ENCODE results near the gene KLHL42. TPM values are rescaled to one million over a fixed set of nuclear protein-coding genes. Genes with fewer than 3 reads are reported as not detected.

Gene KLHL42
- total RNA-seq, 1 experiment from 2014 or later = 21.5 TPM

GRCh38 chr12:27818401-27818918, 38.4 kb downstream of the KLHL42 start:
- Histone ChIP-seq H3K9me2 (ENCODE audit: insufficient read depth) (no peaks in the 10 kb centered on the region), H4K20me1 (ENCODE audit: insufficient read depth) (no peaks in the 10 kb centered on the region), H3K79me2 (ENCODE audit: insufficient read depth, low read length) (no peaks in the 10 kb centered on the region), H3K9ac (ENCODE audit: low read length) (no peak overlapping the region), H3K27me3 (ENCODE audit: insufficient read depth, low read length) (no peaks in the 10 kb centered on the region), H3K4me3 (replicated peaks in 1 of 2; ENCODE audit: low read depth in 1 of 2, low read length in 2 of 2) (no peak overlapping the region), H2AFZ (ENCODE audit: low read depth, low read length, poor library complexity, severe bottlenecking) (no peak overlapping the region), H3K4me1 (ENCODE audit: control insufficient read depth in 1 of 2, insufficient read depth in 2 of 2, low read length in 2 of 2) (peaks cover 0 to 16% of the 10 kb centered on the region in 2 experiments; a peak in 2 of 4 replicates), H3K27ac (ENCODE audit: low read depth, low read length) (no peak overlapping the region), H3K4me2 (ENCODE audit: low read length) (no peak overlapping the region), H3K36me3 (ENCODE audit: control insufficient read depth in 1 of 2, insufficient read depth in 2 of 2, low read length in 2 of 2) (no peaks in the 10 kb centered on the region), H3K9me3 (ENCODE audit: control insufficient read depth in 1 of 2, insufficient read depth in 1 of 2, low read depth in 1 of 2, low read length in 2 of 2) (no peaks in the 10 kb centered on the region)
- RAD21 ChIA-PET (ENCODE audit: low non-redundant PET in 1 of 2, low total read pairs in 2 of 2, uncharacterized antibody in 2 of 2, unreplicated experiment in 2 of 2) = no interaction called here
- intact Hi-C loops (cut with micrococcal nuclease) = no loop called here
- CTCF ChIA-PET = no interaction called here
- ATAC-seq = no peak
- no TSS peak for BruUV-seq (replicated peaks)
- DNase-seq (ENCODE audit: low read depth, low spot score) = no peak
- no peak for TF ChIP-seq CEBPB (IDR thresholded peaks at IDR 0.05; ENCODE audit: low read depth)
- TF ChIP-seq SIN3A (IDR thresholded peaks at IDR 0.05; ENCODE audit: low read depth) = no peak
- POLR2A ChIA-PET = no interaction called here

DNA sequence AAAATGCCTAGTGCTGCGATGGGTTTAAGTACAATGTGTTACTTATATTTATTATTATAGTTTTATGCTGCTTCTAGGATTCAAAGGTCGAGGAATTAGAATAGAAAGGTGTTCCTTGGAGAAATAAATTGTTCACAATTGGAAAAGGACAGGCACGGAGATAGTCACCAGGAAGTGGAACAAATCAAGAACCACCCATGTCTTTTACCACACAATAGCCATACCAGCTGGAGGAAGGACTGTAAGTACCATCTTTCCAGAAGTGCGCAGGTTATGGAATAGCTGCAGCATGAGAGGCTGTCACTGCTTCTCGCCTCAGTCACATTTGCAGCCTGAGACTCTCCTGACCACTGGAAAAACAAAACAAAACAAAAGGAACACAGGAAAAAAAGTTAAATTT, 40.5 kb downstream of the KLHL42 start:
- no TSS peak for BruUV-seq (replicated peaks)
- H3K9me3 ChIP-seq (ENCODE audit: control insufficient read depth in 1 of 2, insufficient read depth in 1 of 2, low read depth in 1 of 2, low read length in 2 of 2) = no peaks in the 10 kb centered on the region
- H3K9ac ChIP-seq (ENCODE audit: low read length) = no peak overlapping the region
- DNase-seq (ENCODE audit: low read depth, low spot score) (no peak), ATAC-seq (no peak)
- intact Hi-C loops (cut with micrococcal nuclease) = loop anchor here (10.0 kb wide), 1 partner anchor 354 kb away; no protein-coding TSS in a partner anchor
- CTCF ChIA-PET = interaction anchor here (1.3 to 3.0 kb wide), 7 partner anchors 9 to 88 kb away, joined by 4 to 25 read pairs (median 6); partner anchors contain the start of genes KLHL42 and MANSC4
- H3K27ac ChIP-seq (ENCODE audit: low read depth, low read length) = no peak overlapping the region
- no peaks in the 10 kb centered on the region for H3K36me3 ChIP-seq (ENCODE audit: control insufficient read depth in 1 of 2, insufficient read depth in 2 of 2, low read length in 2 of 2)
- POLR2A ChIA-PET = no interaction called here
- H4K20me1 ChIP-seq (ENCODE audit: insufficient read depth) = no peaks in the 10 kb centered on the region
- no peak for TF ChIP-seq SRF (IDR thresholded peaks at IDR 0.05; ENCODE audit: low read depth)
- no peak for TF ChIP-seq SIN3A (IDR thresholded peaks at IDR 0.05; ENCODE audit: low read depth)
- TF ChIP-seq MAX (IDR thresholded peaks at IDR 0.05) = no peak
- TF ChIP-seq POLR2A (IDR thresholded peaks at IDR 0.05; ENCODE audit: borderline replicate concordance, extremely low read depth, insufficient read depth, insufficient read length) = no peak
- TF ChIP-seq CBX3 (IDR thresholded peaks at IDR 0.05; ENCODE audit: low read depth) = no peak
- TF ChIP-seq, protein P1, sequence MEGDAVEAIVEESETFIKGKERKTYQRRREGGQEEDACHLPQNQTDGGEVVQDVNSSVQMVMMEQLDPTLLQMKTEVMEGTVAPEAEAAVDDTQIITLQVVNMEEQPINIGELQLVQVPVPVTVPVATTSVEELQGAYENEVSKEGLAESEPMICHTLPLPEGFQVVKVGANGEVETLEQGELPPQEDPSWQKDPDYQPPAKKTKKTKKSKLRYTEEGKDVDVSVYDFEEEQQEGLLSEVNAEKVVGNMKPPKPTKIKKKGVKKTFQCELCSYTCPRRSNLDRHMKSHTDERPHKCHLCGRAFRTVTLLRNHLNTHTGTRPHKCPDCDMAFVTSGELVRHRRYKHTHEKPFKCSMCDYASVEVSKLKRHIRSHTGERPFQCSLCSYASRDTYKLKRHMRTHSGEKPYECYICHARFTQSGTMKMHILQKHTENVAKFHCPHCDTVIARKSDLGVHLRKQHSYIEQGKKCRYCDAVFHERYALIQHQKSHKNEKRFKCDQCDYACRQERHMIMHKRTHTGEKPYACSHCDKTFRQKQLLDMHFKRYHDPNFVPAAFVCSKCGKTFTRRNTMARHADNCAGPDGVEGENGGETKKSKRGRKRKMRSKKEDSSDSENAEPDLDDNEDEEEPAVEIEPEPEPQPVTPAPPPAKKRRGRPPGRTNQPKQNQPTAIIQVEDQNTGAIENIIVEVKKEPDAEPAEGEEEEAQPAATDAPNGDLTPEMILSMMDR (IDR thresholded peaks at IDR 0.05 in 2 of 3, conservative IDR thresholded peaks at IDR 0.05 in 1 of 3; ENCODE audit: borderline replicate concordance in 1 of 3, insufficient read depth in 1 of 3, low read depth in 2 of 3, low read length in 2 of 3) = no peak
- no peak overlapping the region for H3K4me3 ChIP-seq (replicated peaks in 1 of 2; ENCODE audit: low read depth in 1 of 2, low read length in 2 of 2)
- H3K27me3 ChIP-seq (ENCODE audit: insufficient read depth, low read length) = no peaks in the 10 kb centered on the region
- peak overlapping the region; percentile 94 for H2AFZ ChIP-seq (ENCODE audit: low read depth, low read length, poor library complexity, severe bottlenecking)
- RAD21 ChIA-PET (ENCODE audit: low non-redundant PET in 1 of 2, low total read pairs in 2 of 2, uncharacterized antibody in 2 of 2, unreplicated experiment in 2 of 2) = no interaction called here
- H3K9me2 ChIP-seq (ENCODE audit: insufficient read depth) = no peaks in the 10 kb centered on the region
- no peak overlapping the region for H3K4me2 ChIP-seq (ENCODE audit: low read length)
- no peaks in the 10 kb centered on the region for H3K79me2 ChIP-seq (ENCODE audit: insufficient read depth, low read length)
- H3K4me1 ChIP-seq (ENCODE audit: control insufficient read depth in 1 of 2, insufficient read depth in 2 of 2, low read length in 2 of 2) = peaks cover 0 to 16% of the 10 kb centered on the region in 2 experiments; a peak in 2 of 4 replicates

Data from HCT116 (cell line).